HFF-Myc (cell line): ENCODE data around the gene ZNF32.
A peak's percentile ranks its signal among the peaks of the same experiment; 100 is the strongest.

Experiments used
- DNase-seq: peaks from one replicate; pipeline ENCODE4 v3.0.0-alpha.2; 2011; ENCODE audit warnings: low read depth; ENCODE audit errors: extremely low read depth
- H3K4me3 ChIP-seq: replicated peaks from 2 replicates; pipeline ENCODE4 v1.5.1; 2011; ENCODE audit warnings: low read depth, mild to moderate bottlenecking, control low read depth, low read length
- CTCF ChIP-seq: IDR thresholded peaks from 2 replicates; pipeline ENCODE4 v1.5.1; 2012; ENCODE audit warnings: mild to moderate bottlenecking, low read depth, low read length, control low read depth; ENCODE audit errors: missing control alignments

Gene ZNF32

GRCh38 chr10:43688348-43688892 lies 39.7 kb upstream of the ZNF32 start:
- DNase-seq = no peak
- no peak overlapping the region for H3K4me3 ChIP-seq
- TF ChIP-seq CTCF = no peak

DNA sequence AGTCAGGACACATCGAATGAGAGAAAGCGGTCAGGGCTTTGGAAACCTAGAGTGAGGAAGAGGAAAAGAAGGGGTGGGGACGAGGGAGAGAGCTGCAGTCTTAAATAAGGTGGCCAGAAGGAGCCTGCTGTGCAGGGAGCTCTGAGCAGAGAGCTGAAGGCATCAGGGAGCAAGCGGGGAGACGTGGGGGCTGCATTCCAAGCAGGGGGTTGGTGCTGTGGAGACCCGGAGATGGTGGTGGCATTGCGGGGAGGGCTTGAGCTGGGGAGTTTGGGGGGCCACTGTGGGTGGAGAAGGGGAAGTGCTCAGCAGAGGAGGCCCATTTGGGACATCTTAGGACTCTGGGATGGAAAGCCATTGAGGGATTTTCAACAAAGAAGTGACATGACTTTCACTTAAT lies 38.7 kb upstream of the ZNF32 start:
- no peak for DNase-seq
- no peak overlapping the region for H3K4me3 ChIP-seq
- TF ChIP-seq CTCF = no peak

DNA sequence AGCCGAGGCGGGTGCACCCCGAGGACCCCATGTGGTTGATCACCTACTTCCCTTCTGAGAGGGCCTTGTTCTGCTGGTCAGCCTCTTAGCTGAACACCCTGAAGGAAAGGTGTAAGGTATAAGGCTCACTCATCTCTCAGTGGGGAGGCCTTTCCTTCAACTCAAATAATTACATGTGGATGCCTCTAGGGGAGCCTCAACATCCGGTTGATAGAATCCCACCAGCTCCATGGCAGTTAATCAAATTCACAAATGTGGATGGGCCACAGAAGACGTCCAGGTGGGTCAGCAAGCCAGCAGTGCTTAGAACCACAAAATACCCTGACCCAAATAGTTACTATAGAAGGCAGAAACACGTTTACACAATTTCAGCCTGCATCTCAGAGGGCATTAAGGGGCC lies 37.7 kb upstream of the ZNF32 start:
- H3K4me3 ChIP-seq = no peak overlapping the region
- peak; percentile 15 for TF ChIP-seq CTCF
- DNase-seq = no peak

GRCh38 chr10:43685744-43686143 lies 37.1 kb upstream of the ZNF32 start:
- H3K4me3 ChIP-seq = no peak overlapping the region
- DNase-seq = no peak
- TF ChIP-seq CTCF = no peak

DNA sequence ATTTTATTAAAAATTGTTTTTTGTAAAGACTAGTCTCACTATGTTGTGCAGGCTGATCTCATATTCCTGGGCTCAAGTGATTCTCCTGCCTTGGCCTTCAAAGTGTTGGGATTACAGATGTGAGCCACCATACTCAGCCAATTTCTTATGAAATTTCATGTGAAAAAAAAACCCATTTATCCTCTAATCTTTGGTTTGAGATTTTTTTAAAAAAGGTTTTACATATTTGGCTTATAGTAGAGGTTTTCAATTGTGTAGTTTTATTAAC lies 35.5 kb upstream of the ZNF32 start:
- no peak for TF ChIP-seq CTCF
- H3K4me3 ChIP-seq = no peak overlapping the region
- DNase-seq = no peak

- peak; percentile 64 for TF ChIP-seq CTCF
- no peak overlapping the region for H3K4me3 ChIP-seq
- no peak for DNase-seq
Measured at GRCh38 chr10:43683451-43684291, 35.0 kb upstream of the ZNF32 start.
